ENCODE results near the gene PRKCQ.

DNA sequence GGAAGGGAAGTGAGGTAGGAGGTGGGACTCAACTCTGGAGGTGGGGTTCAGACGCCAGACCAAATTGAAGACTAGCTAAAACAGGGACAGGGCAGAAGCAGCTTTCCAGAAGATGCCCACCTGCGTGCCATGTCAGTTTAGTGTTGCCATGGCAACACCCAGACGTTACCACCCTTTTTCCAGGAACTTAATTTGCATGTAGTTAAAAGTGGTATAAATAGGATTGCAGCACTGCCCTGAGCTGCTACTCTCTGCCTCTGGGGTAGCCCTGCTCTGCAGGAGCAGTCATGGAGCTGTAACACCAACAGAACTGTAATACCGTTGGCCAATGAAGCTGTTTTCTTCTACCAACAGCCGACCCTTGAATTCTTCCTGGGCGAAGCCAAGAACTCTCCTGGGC is 93.8 kb downstream of the PRKCQ start:
- TF ChIP-seq, protein P1, sequence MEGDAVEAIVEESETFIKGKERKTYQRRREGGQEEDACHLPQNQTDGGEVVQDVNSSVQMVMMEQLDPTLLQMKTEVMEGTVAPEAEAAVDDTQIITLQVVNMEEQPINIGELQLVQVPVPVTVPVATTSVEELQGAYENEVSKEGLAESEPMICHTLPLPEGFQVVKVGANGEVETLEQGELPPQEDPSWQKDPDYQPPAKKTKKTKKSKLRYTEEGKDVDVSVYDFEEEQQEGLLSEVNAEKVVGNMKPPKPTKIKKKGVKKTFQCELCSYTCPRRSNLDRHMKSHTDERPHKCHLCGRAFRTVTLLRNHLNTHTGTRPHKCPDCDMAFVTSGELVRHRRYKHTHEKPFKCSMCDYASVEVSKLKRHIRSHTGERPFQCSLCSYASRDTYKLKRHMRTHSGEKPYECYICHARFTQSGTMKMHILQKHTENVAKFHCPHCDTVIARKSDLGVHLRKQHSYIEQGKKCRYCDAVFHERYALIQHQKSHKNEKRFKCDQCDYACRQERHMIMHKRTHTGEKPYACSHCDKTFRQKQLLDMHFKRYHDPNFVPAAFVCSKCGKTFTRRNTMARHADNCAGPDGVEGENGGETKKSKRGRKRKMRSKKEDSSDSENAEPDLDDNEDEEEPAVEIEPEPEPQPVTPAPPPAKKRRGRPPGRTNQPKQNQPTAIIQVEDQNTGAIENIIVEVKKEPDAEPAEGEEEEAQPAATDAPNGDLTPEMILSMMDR (IDR thresholded peaks at IDR 0.05; ENCODE audit: insufficient read depth, low read length, poor library complexity, severe bottlenecking), result no peak
- TF ChIP-seq EZH2phosphoT487 (conservative IDR thresholded peaks at IDR 0.05; ENCODE audit: low read length), result no peak
